GM19035 (cell line): ENCODE measurements around the gene SAFB.
A peak's percentile ranks its signal among the peaks of the same experiment; 100 is the strongest.

Source experiments
- ATAC-seq: cut with Tn5 transposase; IDR thresholded peaks from one replicate; pipeline ENCODE4 v1.9.1; 2021; ENCODE audit not compliant: unreplicated experiment

Gene SAFB

DNA sequence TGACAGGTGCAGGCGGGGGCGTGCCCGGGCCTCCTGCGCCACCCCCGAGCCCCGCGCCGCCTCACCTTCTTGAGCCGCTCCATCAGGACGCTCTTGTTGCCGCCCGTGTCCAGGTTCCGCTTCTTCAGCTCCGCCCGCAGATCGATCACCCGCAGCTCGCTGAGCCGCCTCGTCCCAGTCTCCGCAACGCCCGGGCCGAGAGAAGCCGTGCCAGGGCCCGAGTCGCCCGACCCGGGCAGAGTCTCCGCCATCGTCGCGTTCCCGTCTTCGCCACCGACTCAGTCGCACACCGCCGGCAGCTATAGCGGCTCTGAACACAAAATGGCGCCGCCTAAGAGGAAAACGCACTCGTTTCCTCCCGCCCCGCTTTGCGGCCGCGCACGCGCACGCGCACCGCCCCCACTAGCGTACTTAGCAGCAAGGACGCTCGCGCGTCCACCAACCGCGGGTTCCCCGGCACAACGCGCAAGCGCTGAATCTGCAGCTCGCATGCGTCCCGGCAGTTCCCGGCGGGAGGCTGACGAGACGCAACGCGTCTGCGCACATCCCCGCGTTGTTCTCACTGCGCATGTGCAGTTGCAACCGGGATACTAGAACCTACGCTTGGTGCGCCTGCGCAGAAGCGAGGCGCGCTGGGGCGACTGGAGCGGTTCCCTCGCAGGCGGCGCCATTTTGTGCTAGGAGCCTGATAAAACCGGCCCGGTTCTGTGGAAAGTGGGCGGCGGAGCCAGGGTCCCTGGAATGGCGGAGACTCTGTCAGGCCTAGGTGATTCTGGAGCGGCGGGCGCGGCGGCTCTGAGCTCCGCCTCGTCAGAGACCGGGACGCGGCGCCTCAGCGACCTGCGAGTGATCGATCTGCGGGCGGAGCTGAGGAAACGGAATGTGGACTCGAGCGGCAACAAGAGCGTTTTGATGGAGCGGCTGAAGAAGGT is at the start of gene SAFB, which contains the start of gene SAFB2:
TSS of gene SAFB (plus strand) at position 619 of the 932 bp plus-strand sequence. CDS start at position 742, 123 bp downstream.
TSS of gene SAFB2 (minus strand) at position 312 of the 932 bp plus-strand sequence. CDS start at position 251, 61 bp downstream.
- ATAC-seq, result peak; percentile 82

DNA sequence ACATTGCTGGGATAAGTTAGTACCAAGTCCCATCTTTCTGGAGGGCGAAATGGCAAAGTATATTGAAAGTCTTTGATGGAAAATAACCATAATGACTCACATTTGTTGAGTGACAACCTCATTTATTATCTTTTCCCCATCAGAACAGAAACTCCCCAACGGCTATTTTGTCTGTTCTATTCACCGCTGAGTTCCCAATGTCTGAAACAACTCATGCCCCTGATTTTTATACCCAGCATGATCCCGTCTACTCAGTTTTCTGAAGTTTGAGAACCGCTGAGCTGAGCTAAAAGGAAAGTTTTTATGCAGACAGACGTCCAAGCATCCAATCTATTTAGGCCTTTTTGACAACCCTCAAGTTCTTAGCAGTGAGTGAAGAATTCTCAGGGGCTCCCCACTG is 47.3 kb upstream of the SAFB start:
- no peak for ATAC-seq

DNA sequence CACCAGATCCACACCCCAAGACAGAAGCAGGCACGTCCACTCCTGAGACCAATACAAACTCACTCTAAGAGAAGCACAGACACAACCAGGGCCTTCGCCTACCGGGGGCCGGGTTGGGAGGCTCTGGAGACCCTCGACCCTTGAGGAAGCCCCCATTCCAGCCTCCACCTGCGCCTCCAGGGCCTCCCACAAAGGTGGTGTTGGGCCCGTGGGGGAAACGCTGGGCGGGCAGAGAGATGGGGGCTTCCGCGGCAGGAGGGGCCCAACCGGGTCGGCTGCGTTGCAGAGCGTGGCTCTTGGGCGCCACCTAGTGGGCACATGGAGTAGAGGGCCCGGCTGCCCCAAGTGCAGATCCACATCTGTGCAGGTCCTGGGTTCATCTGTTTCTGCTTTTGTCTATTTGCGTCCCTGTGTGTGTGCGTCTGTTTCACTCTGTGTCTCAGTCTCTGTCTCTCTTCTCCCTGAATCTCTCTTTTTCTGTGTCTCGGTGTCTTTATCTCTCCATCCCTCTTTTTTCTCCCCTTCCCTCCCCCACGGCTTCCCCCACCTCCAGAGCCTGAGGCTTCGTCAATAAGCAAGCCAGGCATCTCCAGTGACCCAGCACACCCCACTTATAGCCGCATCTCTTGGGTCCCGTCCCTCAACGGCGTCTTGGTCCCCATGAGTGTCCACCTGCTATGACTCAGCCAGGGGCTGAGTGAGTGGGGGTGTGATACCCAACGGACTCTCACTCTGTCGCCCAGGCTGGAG is 44.6 kb upstream of the SAFB start:
- ATAC-seq, result no peak

DNA sequence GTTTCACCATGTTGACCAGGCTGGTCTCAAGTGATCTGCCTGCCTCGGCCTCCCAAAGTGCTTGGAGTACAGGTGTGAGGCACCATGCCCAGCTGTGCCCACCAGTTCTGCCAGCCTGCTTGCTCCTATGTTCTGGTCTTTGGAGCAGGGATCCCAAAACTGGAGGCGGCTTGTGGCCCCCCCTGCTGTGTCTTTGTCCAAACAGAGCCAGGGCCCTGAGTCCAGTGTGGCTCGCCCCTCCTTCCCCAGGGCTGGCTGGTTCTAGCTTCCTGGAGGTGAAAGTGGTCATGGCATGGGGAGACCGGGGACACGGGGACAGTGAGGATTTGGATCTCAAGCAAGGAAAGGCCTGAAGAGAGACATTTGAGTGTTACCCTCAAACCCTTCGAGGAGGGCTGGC is 43.6 kb upstream of the SAFB start:
- ATAC-seq, result no peak

DNA sequence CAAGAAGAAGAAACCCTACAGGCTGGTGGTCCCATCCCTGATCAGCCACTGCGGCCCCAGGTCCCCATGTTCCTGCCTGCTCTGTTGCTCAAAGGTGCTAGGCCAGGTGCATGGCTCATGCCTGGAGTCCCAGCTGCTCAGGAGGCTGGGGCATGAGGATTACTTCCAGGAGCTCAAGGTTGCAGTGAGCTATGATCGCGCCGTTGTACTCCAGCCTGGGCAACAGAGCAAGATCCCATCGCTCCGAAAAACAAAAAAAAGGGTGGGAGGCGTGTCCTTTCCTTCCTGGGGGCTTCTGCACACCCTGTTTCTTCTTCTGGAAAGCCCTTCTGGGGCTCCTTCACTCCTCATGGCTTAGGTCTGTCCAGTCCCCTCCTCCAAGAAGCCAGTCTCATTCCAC is 43.2 kb upstream of the SAFB start:
- ATAC-seq, result no peak

DNA sequence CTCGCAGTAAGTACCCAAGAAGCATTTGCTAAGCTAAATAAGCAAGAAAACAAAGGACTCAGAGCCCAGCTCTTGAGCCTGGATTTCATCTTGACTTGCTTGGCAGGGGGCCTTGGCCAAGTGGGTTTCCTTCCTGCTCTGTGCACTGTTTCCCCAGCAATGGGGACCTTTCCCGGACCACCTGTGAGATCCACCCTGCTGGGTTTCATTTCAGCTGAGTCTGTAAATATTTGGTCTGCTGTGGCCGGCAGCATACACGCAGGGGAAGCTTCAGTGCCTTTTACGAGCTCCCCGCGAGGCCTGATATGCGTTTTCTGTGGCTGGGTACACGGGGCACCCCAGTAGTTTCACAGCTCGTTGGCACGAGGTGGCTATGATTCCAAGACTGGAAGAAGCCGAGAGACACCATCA is 42.7 kb upstream of the SAFB start:
- ATAC-seq, result no peak

DNA sequence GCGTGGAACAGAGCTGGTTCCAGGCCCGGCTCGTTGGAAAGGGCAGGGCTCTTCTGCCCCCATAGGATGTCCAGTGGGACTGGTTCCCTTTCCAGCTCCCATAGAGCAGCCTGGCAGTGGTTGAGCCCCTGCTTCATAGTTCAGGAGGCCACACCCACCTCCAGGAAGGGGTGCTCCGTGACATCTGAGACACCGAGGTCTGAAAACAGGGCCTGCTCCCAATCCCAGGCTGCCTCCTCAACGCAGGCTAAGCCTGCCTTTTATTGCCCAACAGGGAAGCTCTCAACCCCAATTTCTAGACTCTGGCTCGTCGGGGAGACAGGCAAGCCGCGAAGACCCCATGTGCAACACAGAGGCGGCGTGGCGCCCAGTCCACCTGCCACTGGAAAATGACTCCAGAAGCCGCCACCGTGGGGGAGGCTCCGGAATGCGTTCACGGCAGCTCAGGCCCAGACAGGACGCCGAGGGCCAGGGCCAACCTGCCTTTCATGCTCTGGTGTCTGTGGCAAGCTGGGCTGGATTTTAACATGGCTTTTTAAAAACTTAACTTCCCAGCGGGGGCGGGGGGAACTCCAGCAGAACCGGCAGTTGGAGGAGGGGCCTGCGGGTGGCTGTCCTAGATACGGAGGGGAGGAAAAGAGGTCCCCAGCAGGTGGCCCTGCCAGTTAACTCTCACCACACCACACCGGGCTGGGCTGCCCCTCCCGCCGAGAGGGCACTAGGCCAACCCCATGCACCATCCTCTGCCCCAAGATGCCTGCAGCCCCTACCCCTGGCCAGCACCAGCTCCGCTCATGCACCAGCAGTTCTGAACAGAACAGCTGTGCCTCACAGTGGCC is 37.2 kb upstream of the SAFB start:
- no peak for ATAC-seq

DNA sequence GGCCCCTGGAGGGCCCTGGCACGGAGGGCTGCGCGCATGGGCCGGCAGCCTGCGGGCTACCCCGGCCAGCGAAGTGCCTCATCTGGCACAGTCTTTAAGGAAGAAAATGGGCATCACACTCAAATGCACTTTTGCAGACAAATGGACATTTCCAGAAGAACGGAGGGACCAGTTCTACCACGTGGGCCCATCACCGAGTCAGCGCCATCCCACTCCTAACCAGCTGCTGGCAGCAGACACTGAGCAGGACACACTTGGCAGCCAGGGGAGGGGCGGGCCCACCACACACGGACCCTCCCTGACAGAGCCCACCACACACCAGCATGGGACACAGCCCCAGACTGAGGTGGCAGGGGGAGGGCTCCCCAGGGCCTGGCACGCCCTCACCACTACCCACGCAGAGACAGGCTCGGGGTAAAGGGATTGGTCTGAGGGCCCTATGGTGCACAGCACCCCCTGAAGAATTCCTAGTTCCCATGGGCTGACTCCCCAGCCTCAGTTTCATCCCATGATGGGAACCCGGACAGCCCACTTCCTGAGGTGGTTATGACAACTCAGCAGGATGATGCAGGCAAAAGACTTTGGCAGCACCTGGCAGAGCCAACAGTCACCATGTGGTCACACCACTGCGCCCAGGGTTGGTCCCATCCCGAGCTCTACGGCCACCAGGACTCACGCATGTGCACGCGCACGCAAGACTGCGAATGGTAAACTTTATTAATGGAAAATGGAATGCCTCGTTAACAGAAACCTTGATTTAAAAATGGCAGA is 36.4 kb upstream of the SAFB start:
- ATAC-seq, result no peak

DNA sequence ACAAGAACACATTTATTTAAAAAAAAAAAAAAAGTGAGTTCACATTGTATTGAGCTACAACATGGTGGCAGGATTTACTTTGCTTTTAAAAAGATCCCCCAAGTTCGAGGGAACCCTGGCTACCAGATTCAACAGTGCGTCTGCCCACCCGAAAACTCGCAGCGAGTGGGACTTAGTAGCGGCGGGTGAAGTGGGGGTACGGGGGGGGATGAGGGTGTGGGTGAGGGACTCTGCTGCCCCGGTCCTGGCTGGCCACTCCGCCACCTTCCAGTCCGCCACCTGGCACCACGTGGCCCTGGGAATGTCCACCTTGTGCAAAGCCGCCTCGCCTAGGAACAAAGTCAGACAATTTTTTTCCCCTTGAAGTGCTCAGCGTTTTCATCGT is 35.8 kb upstream of the SAFB start:
- no peak for ATAC-seq

DNA sequence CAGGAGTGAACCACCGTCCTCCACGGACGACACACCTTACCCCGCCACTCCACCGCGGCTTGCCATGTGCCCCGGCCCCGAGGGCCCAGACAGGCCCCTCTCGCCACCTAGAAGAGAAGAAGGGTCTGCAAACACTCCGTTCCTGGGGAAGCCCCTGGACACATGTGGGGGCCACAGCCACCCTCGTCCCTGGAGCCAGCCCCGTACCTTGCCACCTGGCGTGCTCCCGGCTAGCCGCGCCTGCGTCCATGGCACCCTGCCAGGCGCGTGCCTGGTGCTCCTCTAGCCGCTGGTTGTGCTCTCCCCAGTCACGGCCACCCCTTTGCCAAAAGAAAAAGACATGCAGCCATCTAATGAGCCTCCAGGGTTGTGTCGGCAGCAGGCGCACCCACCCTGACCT is 35.2 kb upstream of the SAFB start:
- ATAC-seq, result no peak

DNA sequence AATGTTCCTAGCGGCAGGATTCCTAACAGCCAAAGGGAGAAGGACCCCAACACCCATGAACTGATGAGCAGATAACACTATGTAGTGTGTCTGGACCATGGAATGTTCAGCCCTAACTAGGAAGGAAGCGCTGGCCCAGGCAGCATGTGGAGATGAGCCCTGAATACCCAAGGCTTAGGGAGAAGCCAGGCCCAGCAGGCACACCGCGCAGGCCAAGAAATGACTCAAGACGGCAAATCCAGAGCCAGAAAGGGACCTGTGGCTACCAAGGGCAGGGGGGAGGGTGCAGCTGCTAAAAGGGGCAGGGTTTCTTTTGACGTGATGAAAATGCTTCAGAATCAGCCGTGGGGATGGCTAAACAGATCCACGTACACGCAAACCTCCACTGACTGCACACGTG is 34.4 kb upstream of the SAFB start:
- no peak for ATAC-seq

DNA sequence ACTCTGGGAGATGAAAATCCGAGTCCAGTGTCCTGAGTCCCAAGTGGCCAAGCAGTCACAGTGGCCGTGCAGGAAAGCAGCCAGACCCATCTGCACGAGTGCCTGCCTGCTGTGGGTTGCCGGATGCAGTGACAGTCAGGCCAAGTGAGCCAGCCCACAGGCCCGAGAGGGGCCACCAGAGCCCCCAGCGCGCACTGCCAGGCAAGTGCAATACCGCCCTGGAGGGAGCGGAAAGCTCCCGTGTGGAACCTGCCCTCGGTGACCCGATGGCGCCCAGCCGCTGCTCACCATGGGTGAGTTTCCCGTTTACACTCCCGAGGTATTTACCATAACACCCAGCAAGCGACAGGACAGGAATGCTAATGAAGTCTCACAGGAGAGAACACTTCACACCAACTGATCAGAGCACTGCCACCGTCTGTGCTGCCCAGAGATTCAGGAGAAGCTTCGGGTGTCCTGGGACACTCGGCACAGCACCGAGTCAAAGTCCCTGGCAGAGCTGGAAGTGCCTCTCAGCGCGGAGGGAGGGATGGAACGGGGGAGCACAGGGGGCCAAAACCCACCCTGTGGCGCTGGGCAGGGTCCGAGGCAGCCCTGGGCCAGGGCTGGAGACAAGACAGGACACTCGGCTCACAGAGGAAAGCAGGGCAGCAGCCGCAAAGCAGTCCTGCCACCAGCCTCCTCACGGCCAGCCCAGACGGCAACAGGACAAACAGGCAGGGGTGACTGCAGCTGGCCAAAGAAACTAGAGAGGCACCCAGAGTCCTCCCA is 33.8 kb upstream of the SAFB start:
- no peak for ATAC-seq

DNA sequence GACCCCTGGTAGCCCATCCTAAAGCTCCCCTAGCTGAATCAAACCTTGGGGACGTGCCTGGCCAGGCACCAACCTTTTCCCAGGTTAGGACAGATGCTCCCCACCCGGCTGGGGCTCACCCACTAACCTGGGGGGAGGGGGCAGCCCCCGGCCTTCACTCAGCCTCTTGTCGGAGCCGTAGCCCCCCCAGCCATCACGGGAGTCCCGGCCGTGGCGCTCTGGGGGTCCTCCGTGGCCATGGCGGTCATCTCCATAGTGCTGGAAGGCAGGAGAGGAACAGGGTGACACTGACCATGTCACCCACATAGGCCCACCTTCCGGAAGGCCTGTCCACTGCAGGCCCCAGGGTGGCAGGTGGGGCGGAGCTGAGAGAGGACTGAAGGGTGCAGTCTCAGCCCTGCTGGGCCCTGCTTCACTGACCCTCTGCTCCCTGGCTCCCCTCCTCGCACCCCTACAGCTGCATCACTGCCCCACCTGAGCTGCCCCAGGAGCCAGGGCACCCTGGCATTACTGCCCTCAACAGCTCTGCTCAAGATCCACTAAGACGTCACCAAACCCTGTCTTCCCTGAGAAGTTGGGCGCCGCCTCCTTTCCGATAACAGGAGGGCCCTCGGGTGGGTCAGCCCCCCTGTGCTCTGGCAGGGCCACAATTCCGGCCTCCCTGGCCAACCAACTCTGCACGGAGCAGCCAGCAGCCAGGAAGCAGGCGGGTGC is 32.6 kb upstream of the SAFB start:
- no peak for ATAC-seq

DNA sequence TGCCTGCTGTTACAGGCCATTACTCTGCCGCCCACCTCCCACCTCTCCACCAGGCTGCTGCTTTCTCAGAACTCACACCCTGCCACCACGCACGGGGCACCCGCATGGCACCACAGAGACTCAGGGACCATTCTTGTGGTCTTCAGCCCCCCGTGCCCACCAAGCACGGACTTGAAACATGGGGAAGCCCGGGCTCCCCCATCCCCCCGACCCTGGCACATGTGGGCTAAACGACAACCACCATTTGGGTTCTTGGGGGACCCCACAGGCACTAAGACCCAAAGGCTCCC is 32.1 kb upstream of the SAFB start:
- no peak for ATAC-seq

DNA sequence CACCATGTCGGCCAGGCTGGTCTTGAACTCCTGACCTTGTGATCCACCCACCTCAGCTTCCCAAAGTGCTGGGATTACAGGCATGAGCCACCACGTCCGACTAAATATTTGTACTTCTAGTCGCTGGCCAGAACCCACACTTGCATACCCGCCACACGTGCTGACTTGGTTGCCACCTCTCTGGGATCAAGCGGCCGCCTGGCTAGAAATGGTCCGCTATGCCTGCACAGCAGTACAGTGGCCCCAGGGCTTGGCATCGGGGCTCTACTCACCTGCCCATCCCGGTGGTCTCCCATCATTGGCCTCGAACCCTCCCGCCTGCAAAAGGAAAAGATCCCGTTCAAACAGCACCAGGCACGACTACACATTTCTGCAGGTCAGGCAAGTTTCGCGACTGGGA is 31.4 kb upstream of the SAFB start:
- ATAC-seq, result no peak

DNA sequence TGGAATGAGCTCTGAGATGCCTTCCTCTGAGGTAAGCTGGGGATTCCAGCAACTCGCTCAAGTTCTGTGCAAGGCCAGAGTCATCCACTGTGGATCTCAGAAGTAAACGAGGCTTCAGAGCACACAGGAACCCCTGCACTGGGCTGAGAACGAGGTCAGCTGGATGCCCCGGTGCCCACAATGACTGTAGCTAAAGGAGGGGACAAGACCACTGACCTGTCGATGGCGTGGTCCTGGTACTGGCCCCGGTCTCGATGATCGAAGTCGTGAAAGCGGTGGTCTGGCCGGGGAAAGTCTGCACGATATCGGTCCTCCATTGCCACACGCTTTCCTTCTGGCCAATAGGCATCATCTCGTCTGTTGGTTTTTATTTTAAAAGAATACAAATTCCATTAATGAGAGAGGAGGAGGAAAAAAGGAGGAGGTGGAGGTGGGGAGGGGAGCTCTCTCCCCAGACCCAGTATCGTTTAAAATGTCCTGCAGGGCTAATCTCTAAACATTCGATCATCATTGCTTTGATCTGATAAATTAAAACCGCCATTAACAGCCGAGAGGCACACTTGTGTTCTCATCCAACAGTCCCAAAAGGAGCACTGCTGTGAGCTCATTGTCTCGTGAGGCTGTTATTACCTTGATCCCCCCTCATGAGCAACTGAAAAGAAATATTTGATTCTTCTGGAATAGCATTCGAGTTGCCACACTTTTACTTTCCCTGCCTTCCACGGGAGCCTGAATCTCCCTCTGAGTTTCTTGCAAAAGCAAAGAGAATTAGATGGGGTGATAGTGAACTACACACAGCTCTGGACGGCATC is 30.1 kb upstream of the SAFB start:
- ATAC-seq, result no peak

DNA sequence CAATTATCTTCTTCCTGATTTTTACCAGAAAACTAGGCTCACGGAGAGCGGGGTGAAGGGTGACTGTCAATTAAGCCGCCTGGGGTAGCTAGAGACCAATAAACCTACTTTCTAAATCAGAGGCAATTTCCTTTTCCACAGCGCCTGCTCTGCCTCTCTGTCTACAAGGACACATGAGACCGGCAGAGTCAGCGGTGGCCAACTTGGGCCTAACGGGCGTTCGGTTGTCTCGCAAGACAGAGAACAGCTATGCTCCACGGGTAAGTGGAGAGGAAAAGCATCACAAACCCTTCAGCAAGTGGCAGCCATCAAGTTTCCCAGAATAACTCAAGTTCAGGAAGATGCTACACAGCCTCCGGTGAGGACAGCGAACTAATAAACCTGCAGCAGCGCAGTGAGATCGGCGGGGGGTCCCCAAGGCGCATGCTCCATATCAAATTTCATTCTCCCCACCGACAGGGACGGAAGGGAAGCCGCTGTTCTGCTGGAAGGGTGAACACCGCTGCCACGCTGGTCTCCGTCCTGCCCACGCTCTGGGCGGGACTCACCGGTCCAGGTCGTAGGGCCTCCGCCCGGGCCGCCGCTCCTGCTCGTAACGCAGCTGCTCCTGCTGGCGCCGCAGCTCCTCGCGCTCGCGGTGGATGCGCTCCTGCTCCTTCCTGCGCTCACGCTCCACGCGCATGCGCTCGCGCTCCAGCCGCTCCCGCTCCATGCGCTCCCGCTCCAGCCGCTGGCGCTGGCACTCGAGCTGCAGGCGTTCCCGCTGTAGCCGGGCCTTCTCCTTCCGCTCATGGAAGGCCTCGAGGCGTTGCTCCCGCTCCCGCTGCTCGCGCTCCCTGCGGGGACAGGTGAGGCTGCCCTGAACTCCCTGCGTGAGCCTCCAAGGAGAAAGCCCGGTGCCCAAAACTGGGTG is 29.3 kb upstream of the SAFB start:
- ATAC-seq, result no peak
